ENCODE data around the gene CCDC73. TPM values are rescaled to one million over a fixed set of nuclear protein-coding genes. Genes with fewer than 3 reads are reported as not detected.

The CCDC73 gene
- total and polyA plus RNA-seq, 2 donors (not counting 1 experiment from before 2014, with no cell fraction given) = 0.05 TPM; not detected in 1

DNA sequence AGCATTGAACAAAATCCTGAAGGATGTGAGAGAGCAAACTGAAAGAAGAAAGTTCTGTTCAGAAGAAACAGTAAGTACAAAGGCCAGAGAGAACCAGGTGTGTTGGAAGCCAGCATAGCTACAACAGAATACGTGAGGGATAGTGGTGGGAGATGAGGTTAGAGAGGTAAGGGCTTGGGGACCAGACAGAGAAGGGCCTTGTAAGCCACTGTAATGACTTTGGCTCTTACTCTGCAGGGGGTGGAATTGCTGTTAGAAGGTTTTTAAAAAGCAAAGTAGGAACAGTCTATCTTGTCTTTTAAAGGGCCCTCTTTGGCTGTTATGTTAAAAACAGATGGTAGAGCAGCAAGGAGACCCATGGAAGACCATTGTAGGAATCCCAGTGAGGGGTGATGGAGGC lies 39.5 kb upstream of the CCDC73 start:
- Histone ChIP-seq H3K36me3 (replicated peaks in 1 of 2; ENCODE audit: control extremely low read depth in 1 of 2, control insufficient read depth in 1 of 2, extremely low read depth in 1 of 2, insufficient read depth in 2 of 2, low read length in 1 of 2) (no peaks in the 10 kb centered on the region), H3K27me3 (replicated peaks in 1 of 4; ENCODE audit: control extremely low read depth in 1 of 4, control insufficient read depth in 3 of 4, insufficient read depth in 4 of 4, low read length in 3 of 4) (peaks cover 0 to 14% (median 4%) of the 10 kb centered on the region in 4 experiments), H3K27ac (ENCODE audit: low read length in 2 of 2) (no peak overlapping the region), H3K9me3 (ENCODE audit: control extremely low read depth in 1 of 3, control insufficient read depth in 2 of 3, insufficient read depth in 1 of 3, low read length in 2 of 3) (no peaks in the 10 kb centered on the region), H3K79me2 (ENCODE audit: control insufficient read depth, insufficient read depth, low read length) (no peaks in the 10 kb centered on the region), H2AFZ (ENCODE audit: insufficient read depth, low read depth, low read length, poor library complexity, severe bottlenecking) (no peak overlapping the region), H3K9ac (ENCODE audit: low read length) (no peak overlapping the region), H4K20me1 (ENCODE audit: control insufficient read depth, insufficient read depth, low read length, poor library complexity, severe bottlenecking) (no peaks in the 10 kb centered on the region), H3K4me2 (replicated peaks; ENCODE audit: low read depth, low read length, poor library complexity, severe bottlenecking) (no peak overlapping the region), H3K4me1 (ENCODE audit: control insufficient read depth in 2 of 2, insufficient read depth in 2 of 2, low read length in 2 of 2) (peaks cover 11 to 14% of the 10 kb centered on the region in 2 donors), H3K4me3 (ENCODE audit: control extremely low read depth in 1 of 5, extremely low read depth in 1 of 5, insufficient read depth in 1 of 5, low read depth in 2 of 5, low read length in 4 of 5) (no peak overlapping the region)
- ChIA-PET POLR2A (no interaction called here), CTCF (no interaction called here)
- DNase-seq (no peak), ATAC-seq (ENCODE audit: low read depth) (no peak)
- Mint-ChIP-seq H3K4me1 (peaks cover 15% of the 10 kb centered on the region), H3K27me3 (peaks cover 15% of the 10 kb centered on the region), H3K27ac (no peak overlapping the region), H3K9me3 (ENCODE audit: insufficient read depth) (no peaks in the 10 kb centered on the region), H3K4me3 (no peak overlapping the region)
- 92% methylated on average over 1 of the region's 1 CpG for WGBS (ENCODE audit: insufficient coverage)
- intact Hi-C loops (cut with micrococcal nuclease) = no loop called here
- TF ChIP-seq CTCF (IDR thresholded peaks at IDR 0.05) = no peak
- TF ChIP-seq EZH2 (IDR thresholded peaks at IDR 0.05; ENCODE audit: borderline replicate concordance, insufficient read depth, low read depth, low read length, poor library complexity, severe bottlenecking) = no peak

DNA sequence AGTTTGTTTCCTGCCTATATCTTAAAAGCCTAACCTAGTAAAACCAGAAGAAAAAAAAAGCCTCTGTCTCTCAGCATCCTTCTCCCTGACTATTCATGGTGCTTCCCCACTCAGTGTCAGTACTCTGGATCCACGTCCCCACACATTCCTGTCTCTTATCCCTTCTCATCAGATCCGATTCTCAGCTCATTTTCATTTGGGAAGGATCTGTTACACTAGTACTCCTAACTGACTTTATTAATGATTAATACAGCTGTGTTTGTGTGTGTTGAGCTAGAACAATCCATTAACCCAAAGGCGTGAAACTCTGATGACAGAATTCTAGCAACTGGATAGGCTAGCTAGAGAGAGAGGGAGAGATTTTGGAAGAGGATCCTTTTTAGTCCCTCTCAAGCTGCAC lies 36.8 kb upstream of the CCDC73 start:
- POLR2A ChIA-PET = interaction anchor here (0.6 kb wide), 1 partner anchor 580 kb away, joined by 3 read pairs; no protein-coding TSS in a partner anchor
- H3K4me3 ChIP-seq (ENCODE audit: control extremely low read depth in 1 of 5, extremely low read depth in 1 of 5, insufficient read depth in 1 of 5, low read depth in 2 of 5, low read length in 4 of 5) = no peak overlapping the region
- TF ChIP-seq CTCF (IDR thresholded peaks at IDR 0.05) (no peak), EZH2 (IDR thresholded peaks at IDR 0.05; ENCODE audit: borderline replicate concordance, insufficient read depth, low read depth, low read length, poor library complexity, severe bottlenecking) (no peak)
- intact Hi-C loops (cut with micrococcal nuclease) = no loop called here
- no peak overlapping the region for H3K9ac ChIP-seq (ENCODE audit: low read length)
- no peak overlapping the region for H2AFZ ChIP-seq (ENCODE audit: insufficient read depth, low read depth, low read length, poor library complexity, severe bottlenecking)
- H3K4me1 ChIP-seq (ENCODE audit: control insufficient read depth in 2 of 2, insufficient read depth in 2 of 2, low read length in 2 of 2) = peaks cover 11 to 14% of the 10 kb centered on the region in 2 donors
- peaks cover 15% of the 10 kb centered on the region for H3K27me3 Mint-ChIP-seq
- no peak overlapping the region for H3K27ac ChIP-seq (ENCODE audit: low read length in 2 of 2)
- DNase-seq (no peak), ATAC-seq (ENCODE audit: low read depth) (no peak)
- no peak overlapping the region for H3K27ac Mint-ChIP-seq
- no peaks in the 10 kb centered on the region for H3K36me3 ChIP-seq (replicated peaks in 1 of 2; ENCODE audit: control extremely low read depth in 1 of 2, control insufficient read depth in 1 of 2, extremely low read depth in 1 of 2, insufficient read depth in 2 of 2, low read length in 1 of 2)
- H3K27me3 ChIP-seq (replicated peaks in 1 of 4; ENCODE audit: control extremely low read depth in 1 of 4, control insufficient read depth in 3 of 4, insufficient read depth in 4 of 4, low read length in 3 of 4) = peaks cover 0 to 16% (median 4%) of the 10 kb centered on the region in 4 experiments
- H3K4me2 ChIP-seq (replicated peaks; ENCODE audit: low read depth, low read length, poor library complexity, severe bottlenecking) = no peak overlapping the region
- peak overlapping the region; percentile 75 for H3K4me3 Mint-ChIP-seq
- peaks cover 18% of the 10 kb centered on the region for H3K4me1 Mint-ChIP-seq
- no peaks in the 10 kb centered on the region for H3K79me2 ChIP-seq (ENCODE audit: control insufficient read depth, insufficient read depth, low read length)
- no peaks in the 10 kb centered on the region for H3K9me3 ChIP-seq (ENCODE audit: control extremely low read depth in 1 of 3, control insufficient read depth in 2 of 3, insufficient read depth in 1 of 3, low read length in 2 of 3)
- no CpG with 5 or more reads among the region's 3 CpGs for WGBS (ENCODE audit: insufficient coverage)
- no peaks in the 10 kb centered on the region for H3K9me3 Mint-ChIP-seq (ENCODE audit: insufficient read depth)
- CTCF ChIA-PET = interaction anchor here (1.0 kb wide), 1 partner anchor 22 kb away, joined by 3 read pairs; no protein-coding TSS in a partner anchor
- no peaks in the 10 kb centered on the region for H4K20me1 ChIP-seq (ENCODE audit: control insufficient read depth, insufficient read depth, low read length, poor library complexity, severe bottlenecking)

Measured in B cell (primary cell).